K562 (cell line): ENCODE data around the gene CDK4. TPM values are rescaled to one million over a fixed set of nuclear protein-coding genes. Genes with fewer than 3 reads are reported as not detected.
A peak's percentile ranks its signal among the peaks of the same experiment; 100 is the strongest.

Experiments
- ATAC-seq: fragments of 200-7000 bp; cut with Tn5 transposase; 3 replicates; pipeline ENCODE4 v1.9.1; 2020; ENCODE audit warnings: moderate library complexity
- BruUV-seq: library from RNA; stranded (reverse); fragments of 400-500 nt; replicated peaks from 2 replicates; lab custom pipeline; 2021; lab: Mats Ljungman, UMichigan
- CTCF ChIA-PET: fragments of 300-600 bp; formaldehyde crosslinking; extraction: SDS; loops from one replicate; lab custom pipeline; 2021; ENCODE audit warnings: low intra/inter-chr PET ratio; lab: Yijun Ruan, JAX
- POLR2A ChIA-PET: fragments of 300-600, 350-650 bp; sonication (Branson Sonifier 250); formaldehyde crosslinking; extraction: SDS; loops from one replicate; lab custom pipeline; 2021; ENCODE audit warnings: antibody characterized with exemption, inconsistent platforms; lab: Yijun Ruan, JAX
- DNase-seq, 4 experiments: peaks; one replicate each; pipeline versions ENCODE4 v3.0.0 to v3.0.0-alpha.2; 2011 to 2018; ENCODE audit warnings: low spot score in 3 of 4, mixed read lengths in 3 of 4; ENCODE audit errors: extremely low read depth in 1 of 4
- FAIRE-seq: peaks from 2 replicates; lab custom pipeline; 2011; peaks lifted over from hg19 to GRCh38; lab: Jason Lieb, UNC
- H2AFZ ChIP-seq: 2 replicates; pipeline ENCODE4 v1.6.0; 2011; ENCODE audit warnings: low read depth, low read length, control low read depth, inconsistent platforms
- H3K27ac ChIP-seq: fragments of 200-600 bp; 3 replicates; pipeline ENCODE4 v1.8.0; 2011; ENCODE audit warnings: low read depth, mild to moderate bottlenecking, control low read depth, inconsistent platforms, low read length, moderate library complexity, mixed read lengths; ENCODE audit errors: extremely low read depth
- H3K27me3 ChIP-seq, 2 experiments: fragments of 300-600 bp in 1 of 2; 2 replicates in 1 of 2; 3 replicates in 1 of 2; pipeline versions ENCODE4 v1.6.0 to v1.8.0; 2011; ENCODE audit warnings: inconsistent platforms in 2 of 2, low read length in 2 of 2, mild to moderate bottlenecking in 1 of 2, mixed read lengths in 1 of 2, moderate library complexity in 1 of 2; ENCODE audit not compliant: control insufficient read depth in 2 of 2, insufficient read depth in 2 of 2
- H3K36me3 ChIP-seq: fragments of 300-600 bp; 3 replicates; pipeline ENCODE4 v1.8.0; 2011; ENCODE audit warnings: mild to moderate bottlenecking, low read length, inconsistent platforms; ENCODE audit not compliant: control insufficient read depth, insufficient read depth
- H3K4me1 ChIP-seq, 2 experiments: fragments of 200-600 bp in 1 of 2; replicated peaks in 1 of 2; 2 replicates in 1 of 2; 3 replicates in 1 of 2; pipeline versions ENCODE4 v1.5.1 to v1.8.0; 2011; ENCODE audit warnings: inconsistent platforms in 2 of 2, low read length in 2 of 2, mild to moderate bottlenecking in 1 of 2, mixed read lengths in 1 of 2, moderate library complexity in 1 of 2; ENCODE audit not compliant: control insufficient read depth in 2 of 2, insufficient read depth in 2 of 2
- H3K4me2 ChIP-seq: 2 replicates; pipeline ENCODE4 v1.6.1; 2011; ENCODE audit warnings: low read length, control low read depth, inconsistent platforms, mixed read lengths; ENCODE audit not compliant: insufficient read depth
- H3K4me3 ChIP-seq: fragments of 200-600 bp; sonication (generic), shearing (Covaris generic); 2 replicates; pipeline ENCODE4 v1.5.1; 2016; ENCODE audit warnings: control low read depth, inconsistent platforms
- H3K79me2 ChIP-seq: fragments of 200-600 bp; 3 replicates; pipeline ENCODE4 v1.8.0; 2011; ENCODE audit warnings: low read length, inconsistent platforms; ENCODE audit not compliant: control insufficient read depth, insufficient read depth
- H3K9ac ChIP-seq, 2 experiments: 2 replicates each; pipeline versions ENCODE4 v1.6.0 to v1.6.1; 2011; ENCODE audit warnings: low read depth in 2 of 2, low read length in 2 of 2, control low read depth in 1 of 2, inconsistent platforms in 1 of 2, mild to moderate bottlenecking in 1 of 2, mixed read lengths in 1 of 2; ENCODE audit not compliant: insufficient read depth in 1 of 2
- H3K9me1 ChIP-seq: one replicate; pipeline ENCODE4 v1.6.0; 2011; ENCODE audit warnings: inconsistent platforms, mild to moderate bottlenecking, low read length, moderate library complexity; ENCODE audit not compliant: control insufficient read depth, insufficient read depth
- H3K9me3 ChIP-seq: replicated peaks from 2 replicates; pipeline ENCODE4 v1.5.1; 2011; ENCODE audit warnings: low read depth, low read length, inconsistent platforms; ENCODE audit not compliant: control insufficient read depth, insufficient read depth
- H4K20me1 ChIP-seq: replicated peaks from 2 replicates; pipeline ENCODE4 v1.6.1; 2011; ENCODE audit warnings: low read length, inconsistent platforms, mixed read lengths; ENCODE audit not compliant: control insufficient read depth, insufficient read depth
- CC2D1A ChIP-seq: fragments of 450-650 bp; IDR thresholded peaks from 2 replicates; pipeline ENCODE4 v1.6.1; 2017; ENCODE audit warnings: mild to moderate bottlenecking
- DEAF1 ChIP-seq: fragments of 450-650 bp; formaldehyde crosslinking; IDR thresholded peaks from 2 replicates; pipeline ENCODE4 v1.4.0; 2020; ENCODE audit warnings: mild to moderate bottlenecking, moderate library complexity
- DNMT1 ChIP-seq: fragments of 450-650 bp; IDR thresholded peaks from 2 replicates; pipeline ENCODE4 v1.6.1; 2016; ENCODE audit warnings: antibody characterized with exemption, mild to moderate bottlenecking
- E2F6 ChIP-seq, 2 experiments: IDR thresholded peaks; 2 replicates each; pipeline ENCODE4 v1.6.1; 2011; ENCODE audit warnings: borderline replicate concordance in 1 of 2, control low read depth in 1 of 2, low read depth in 1 of 2, low read length in 1 of 2, mild to moderate bottlenecking in 1 of 2, mixed read lengths in 1 of 2, moderate library complexity in 1 of 2; ENCODE audit not compliant: insufficient read depth in 1 of 2, insufficient read length in 1 of 2, poor library complexity in 1 of 2, severe bottlenecking in 1 of 2; ENCODE audit errors: extremely low read depth in 1 of 2
- FOXP1 ChIP-seq: sonication (generic); formaldehyde crosslinking; IDR thresholded peaks from 2 replicates; pipeline ENCODE4 v1.8.0; 2022; ENCODE audit warnings: mild to moderate bottlenecking, missing genetic modification reagents
- KDM1A ChIP-seq, 2 experiments: fragments of 450-650 bp; IDR thresholded peaks; 2 replicates each; pipeline ENCODE4 v1.6.1; 2016; ENCODE audit warnings: mild to moderate bottlenecking in 2 of 2
- KDM4B ChIP-seq, 2 experiments: fragments of 450-650 bp in 1 of 2; sonication (generic) in 1 of 2; IDR thresholded peaks; 2 replicates each; pipeline ENCODE4 v1.6.1; 2016 to 2017; ENCODE audit warnings: borderline replicate concordance in 2 of 2, antibody characterized with exemption in 1 of 2, low read depth in 1 of 2, mild to moderate bottlenecking in 1 of 2
- PRPF4 ChIP-seq: fragments of 200-400 bp; formaldehyde crosslinking; IDR thresholded peaks from one replicate; pipeline ENCODE4 v1.6.1; 2017; ENCODE audit warnings: low read length, low read depth, mild to moderate bottlenecking; ENCODE audit not compliant: insufficient read depth, poor library complexity, severe bottlenecking
- RBM22 ChIP-seq: fragments of 200-400 bp; formaldehyde crosslinking; IDR thresholded peaks from 2 replicates; pipeline ENCODE4 v1.6.1; 2018; ENCODE audit warnings: low read length, low read depth; ENCODE audit not compliant: poor library complexity, severe bottlenecking
- SETDB1 ChIP-seq: IDR thresholded peaks from one replicate; pipeline ENCODE4 v1.6.1; 2012; ENCODE audit warnings: low read length, control low read depth, inconsistent platforms
- ZBED1 ChIP-seq: IDR thresholded peaks from 2 replicates; pipeline ENCODE4 v1.6.1; 2014
- ZNF133 ChIP-seq: fragments of 250-450 bp; sonication (Bioruptor Pico); IDR thresholded peaks from 2 replicates; pipeline ENCODE4 v1.4.0; 2020; ENCODE audit warnings: mild to moderate bottlenecking
- ZNF184 ChIP-seq: sonication (generic); formaldehyde crosslinking; IDR thresholded peaks from 2 replicates; pipeline ENCODE4 v1.5.0; 2020; ENCODE audit warnings: missing genetic modification reagents
- ZNF253 ChIP-seq: fragments of 250-450 bp; sonication (Bioruptor Pico); conservative IDR thresholded peaks from 2 replicates; pipeline ENCODE4 v1.6.1; 2021; ENCODE audit warnings: mild to moderate bottlenecking
- ZNF3 ChIP-seq: fragments of 250-450 bp; sonication (Bioruptor Pico); IDR thresholded peaks from 2 replicates; pipeline ENCODE4 v1.5.0; 2021; ENCODE audit warnings: mild to moderate bottlenecking, moderate library complexity
- ZNF445 ChIP-seq: fragments of 250-450 bp; sonication (Bioruptor Pico); IDR thresholded peaks from 2 replicates; pipeline ENCODE4 v1.4.0; 2020; ENCODE audit warnings: low read depth, mild to moderate bottlenecking, moderate library complexity
- WGBS: fragments of 100-300 bp; shearing (Covaris generic); methylation state at CpG from one replicate; pipeline ENCODE4 v1.1.6; 2016; ENCODE audit warnings: low coverage, mixed read lengths; ENCODE audit not compliant: insufficient coverage; ENCODE audit errors: missing lambda C conversion rate; 5-methylcytosine and 5-hydroxymethylcytosine counted together
- in situ Hi-C: fragments of 300-500 bp; cut with MboI; formaldehyde crosslinking; loops from 4 replicates; pipeline ENCODE4 v1.15.0; 2018; ENCODE audit warnings: inconsistent platforms, mixed read lengths
- intact Hi-C: fragments of 100-400 bp; cut with micrococcal nuclease; formaldehyde crosslinking; loops from 2 replicates; pipeline ENCODE4 v1.14.2; 2022
- polyA plus RNA-seq, 8 experiments: library from polyadenylated mRNA; depleted of rRNA in 4 of 8; stranded (reverse) in 5 of 8; unstranded in 3 of 8; fragments of >200 nt; fragmentation: Nextera tagmentation in 2 of 8; fragmentation: Illumina TruSeq in 1 of 8; extraction: Ambion mirVana in 2 of 8; extraction: Trizol in 1 of 8; gene quantifications; 2 replicates each; pipeline versions ENCODE4 v1.2.1 to v1.2.3, GENCODE V29; 2011 to 2014; ENCODE audit warnings: inconsistent platforms in 1 of 8, missing spikeins in 1 of 8
- total RNA-seq, 7 experiments: library from RNA; depleted of rRNA in 6 of 7; stranded (reverse); fragments of >200 nt in 6 of 7; fragmentation: Illumina TruSeq in 2 of 7; extraction: Trizol in 2 of 7; gene quantifications; 2 replicates each; pipeline versions ENCODE4 v1.2.1 to v1.2.3, GENCODE V29; 2011 to 2021; ENCODE audit warnings: low replicate concordance in 1 of 7

Gene CDK4
- total and polyA plus RNA-seq, 9 of the 15 experiments (the other 6 are each of a cell fraction or from before 2014, with no cell fraction given): 37.8 to 436 (median 238) TPM

- H3K9ac ChIP-seq: peak within 1 kb of the TSS; percentile 91 to 100
- ATAC-seq (peak; percentile 95), DNase-seq (peak; percentile 84 to 99 (median 90)), FAIRE-seq (peak; percentile 97)
- under 1% methylated on average over 27 of the region's 28 CpGs for WGBS
- intact Hi-C loops: loop anchor here (2.0 kb wide), 1 partner anchor 19 kb away; the partner anchor contains the start of gene CDK4
- H3K9me1 ChIP-seq: no peaks in the 10 kb centered on the region
- H4K20me1 ChIP-seq: no peaks in the 10 kb centered on the region
- no TSS peak for BruUV-seq
- H3K27me3 ChIP-seq: no peaks in the 10 kb centered on the region
- H3K4me3 ChIP-seq: peak within 1 kb of the TSS; percentile 71
- peak within 1 kb of the TSS; percentile 99 for H3K4me2 ChIP-seq
- H3K4me1 ChIP-seq: peaks cover 21 to 28% of the 10 kb centered on the region in 2 experiments
- peak within 1 kb of the TSS; percentile 93 for H3K27ac ChIP-seq
- ChIA-PET POLR2A (interaction anchor here (0.6 to 1.6 kb wide), 13 partner anchors 8 to 220 kb away, joined by 3 to 11 read pairs (median 5); partner anchors contain the start of genes CDK4, TSFM and TSPAN31), CTCF (interaction anchor here (0.6 kb wide), 1 partner anchor 9 kb away, joined by 3 read pairs; no protein-coding TSS in a partner anchor)
- H3K9me3 ChIP-seq: no peaks in the 10 kb centered on the region
- peak within 1 kb of the TSS; percentile 98 for H2AFZ ChIP-seq
- peaks cover 45% of the 10 kb centered on the region for H3K36me3 ChIP-seq
- peaks cover 27% of the 10 kb centered on the region for H3K79me2 ChIP-seq
- in situ Hi-C loops: no loop called here
- no peak for TF ChIP-seq DNMT1
- no peak for TF ChIP-seq RBM22
- TF ChIP-seq ZBED1: no peak
- no peak for TF ChIP-seq ZNF133 (CRISPR knock-in tag)
- no peak for TF ChIP-seq ZNF445
- TF ChIP-seq CC2D1A: no peak
- no peak for TF ChIP-seq KDM1A (IDR thresholded peaks at IDR 0.05)
- no peak for TF ChIP-seq ZNF184 (CRISPR knock-in tag)
- TF ChIP-seq KDM4B (IDR thresholded peaks at IDR 0.05; ENCODE audit: borderline replicate concordance in 2 of 2, low read depth in 1 of 2): peak in 1 of 2 experiments; percentile 73; a peak in 1 of 4 replicates
- TF ChIP-seq ZNF253 (CRISPR knock-in tag): no peak
- TF ChIP-seq SETDB1: no peak
- no peak for TF ChIP-seq PRPF4
- TF ChIP-seq ZNF3: no peak
- peak in 1 of 2 experiments; percentile 53 for TF ChIP-seq E2F6 (IDR thresholded peaks at IDR 0.05; ENCODE audit: borderline replicate concordance in 1 of 2, extremely low read depth in 1 of 2, insufficient read depth in 1 of 2, insufficient read length in 1 of 2, low read depth in 1 of 2, low read length in 1 of 2, poor library complexity in 1 of 2, severe bottlenecking in 1 of 2)
- TF ChIP-seq FOXP1: peak; percentile 63
- TF ChIP-seq DEAF1 (CRISPR knock-in tag): no peak
These were observed 19.8 kb upstream of the CDK4 start, which contains the start of gene METTL1 for GRCh38 chr12:57771873-57772428. Gene METTL1, minus strand, starts transcription at chr12:57772105. Its CDS starts 22 bp downstream, at chr12:57772083.
